A549 (cell line): ENCODE data around the gene PLD1.

Experiments used
- EHMT2 ChIP-seq: fragments of 200-600 bp; sonication (generic); IDR thresholded peaks from 2 replicates; pipeline ENCODE4 v1.6.1; 2016; ENCODE audit warnings: antibody characterized with exemption, low read depth, mild to moderate bottlenecking, moderate library complexity
- EP300 ChIP-seq, 2 experiments: fragments of >200 bp; sonication (Bioruptor Twin); formaldehyde crosslinking; IDR thresholded peaks; 2 replicates in 1 of 2; 3 replicates in 1 of 2; pipeline ENCODE4 v1.6.1; 2016 to 2017
- NPAS2 ChIP-seq: fragments of 250-450 bp; sonication (Bioruptor Pico); IDR thresholded peaks from 2 replicates; pipeline ENCODE4 v1.8.0; 2022; ENCODE audit warnings: mild to moderate bottlenecking, moderate library complexity, borderline replicate concordance
- POLR2A ChIP-seq: IDR thresholded peaks from 2 replicates; pipeline ENCODE4 v1.6.1; 2012; ENCODE audit warnings: mild to moderate bottlenecking, low read length
- RARB ChIP-seq: fragments of 250-450 bp; sonication (Bioruptor Pico); IDR thresholded peaks from 2 replicates; pipeline ENCODE4 v1.8.0; 2021; ENCODE audit warnings: mild to moderate bottlenecking, moderate library complexity
- RCOR1 ChIP-seq: fragments of 150-350 bp; IDR thresholded peaks from 2 replicates; pipeline ENCODE4 v1.6.1; 2014; ENCODE audit warnings: antibody characterized with exemption, low read length, low read depth
- SREBF2 ChIP-seq: fragments of 450-650 bp; IDR thresholded peaks from 2 replicates; pipeline ENCODE4 v1.6.1; 2014; ENCODE audit warnings: mild to moderate bottlenecking, moderate library complexity
- TF ChIP-seq, protein P1 (sequence below): fragments of >200 bp; sonication (Bioruptor Twin); formaldehyde crosslinking; IDR thresholded peaks from 3 replicates; pipeline ENCODE4 v1.5.1; 2016

DNA sequence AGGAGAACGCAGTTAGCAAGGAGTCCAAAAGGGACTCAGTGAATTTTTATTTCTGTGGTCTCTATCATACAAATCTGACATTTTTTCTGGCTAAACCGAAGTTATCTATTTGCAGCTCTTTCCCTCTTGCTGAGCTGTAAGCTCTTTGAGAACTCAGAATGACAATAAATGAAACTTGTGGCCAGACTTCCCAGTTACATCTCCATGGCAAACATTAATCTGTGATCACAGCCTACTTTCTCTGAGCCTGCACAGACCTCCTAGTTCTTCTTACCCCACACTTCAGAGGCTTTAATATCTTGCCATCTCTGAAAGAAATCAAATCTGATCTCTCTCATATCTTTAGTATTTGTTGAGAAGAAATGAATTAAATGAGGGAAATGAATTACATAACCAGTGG is 58.0 kb downstream of the PLD1 start:
- TF ChIP-seq EP300 (IDR thresholded peaks at IDR 0.05) (no peak), RARB (CRISPR knock-in tag) (no peak), POLR2A (no peak), NPAS2 (no peak), SREBF2 (no peak), EHMT2 (no peak), RCOR1 (no peak)
- TF ChIP-seq, protein P1, sequence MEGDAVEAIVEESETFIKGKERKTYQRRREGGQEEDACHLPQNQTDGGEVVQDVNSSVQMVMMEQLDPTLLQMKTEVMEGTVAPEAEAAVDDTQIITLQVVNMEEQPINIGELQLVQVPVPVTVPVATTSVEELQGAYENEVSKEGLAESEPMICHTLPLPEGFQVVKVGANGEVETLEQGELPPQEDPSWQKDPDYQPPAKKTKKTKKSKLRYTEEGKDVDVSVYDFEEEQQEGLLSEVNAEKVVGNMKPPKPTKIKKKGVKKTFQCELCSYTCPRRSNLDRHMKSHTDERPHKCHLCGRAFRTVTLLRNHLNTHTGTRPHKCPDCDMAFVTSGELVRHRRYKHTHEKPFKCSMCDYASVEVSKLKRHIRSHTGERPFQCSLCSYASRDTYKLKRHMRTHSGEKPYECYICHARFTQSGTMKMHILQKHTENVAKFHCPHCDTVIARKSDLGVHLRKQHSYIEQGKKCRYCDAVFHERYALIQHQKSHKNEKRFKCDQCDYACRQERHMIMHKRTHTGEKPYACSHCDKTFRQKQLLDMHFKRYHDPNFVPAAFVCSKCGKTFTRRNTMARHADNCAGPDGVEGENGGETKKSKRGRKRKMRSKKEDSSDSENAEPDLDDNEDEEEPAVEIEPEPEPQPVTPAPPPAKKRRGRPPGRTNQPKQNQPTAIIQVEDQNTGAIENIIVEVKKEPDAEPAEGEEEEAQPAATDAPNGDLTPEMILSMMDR, result no peak
